Mucosa of stomach (tissue), 1 donor: ENCODE measurements around the gene PALLD.

Source experiments
- H3K27me3 ChIP-seq: one replicate; pipeline ENCODE4 v1.7.0; 2013; ENCODE audit warnings: mild to moderate bottlenecking, low read length; ENCODE audit not compliant: control insufficient read depth, insufficient read depth
- H3K36me3 ChIP-seq: one replicate; pipeline ENCODE4 v1.7.0; 2013; ENCODE audit warnings: low read length; ENCODE audit not compliant: control insufficient read depth, insufficient read depth
- H3K4me1 ChIP-seq: one replicate; pipeline ENCODE4 v1.7.0; 2013; ENCODE audit warnings: mild to moderate bottlenecking, low read length; ENCODE audit not compliant: control insufficient read depth, insufficient read depth
- H3K4me3 ChIP-seq: one replicate; pipeline ENCODE4 v1.7.0; 2013; ENCODE audit warnings: low read length
- H3K9ac ChIP-seq: one replicate; pipeline ENCODE4 v1.7.0; 2013; ENCODE audit warnings: mild to moderate bottlenecking, low read length, moderate library complexity
- H3K9me3 ChIP-seq: one replicate; pipeline ENCODE4 v1.7.0; 2013; ENCODE audit warnings: mild to moderate bottlenecking, low read length, moderate library complexity; ENCODE audit not compliant: control insufficient read depth
- donor health status: Pancreatic carcinoma.

The PALLD gene

GRCh38 chr4:168852933-168853713 is 356.3 kb downstream of the PALLD start:
- Histone ChIP-seq H3K9ac (no peak overlapping the region), H3K4me1 (peaks cover 25% of the 10 kb centered on the region), H3K36me3 (no peaks in the 10 kb centered on the region), H3K9me3 (no peaks in the 10 kb centered on the region), H3K27me3 (no peaks in the 10 kb centered on the region), H3K4me3 (no peak overlapping the region)

DNA sequence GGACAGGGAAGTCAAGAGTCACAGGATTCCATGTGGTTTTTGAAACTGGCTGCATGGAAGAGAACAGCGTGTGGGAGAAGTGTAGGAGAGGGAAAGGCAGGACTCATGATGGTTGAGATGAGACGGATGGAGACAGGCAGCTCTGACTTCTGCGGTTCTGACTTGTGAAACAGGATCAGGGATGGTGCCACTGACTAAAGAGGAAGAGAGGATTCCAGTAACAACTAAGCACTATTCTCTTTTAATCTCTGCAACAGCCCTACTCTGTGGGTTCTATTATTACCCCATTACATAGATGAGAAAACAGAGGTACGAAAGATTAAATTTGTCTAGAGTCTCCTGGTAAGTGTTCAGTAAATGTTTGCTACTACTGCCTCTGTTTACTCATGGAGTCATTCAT is 356.9 kb downstream of the PALLD start:
- Histone ChIP-seq H3K4me3 (no peak overlapping the region), H3K9ac (no peak overlapping the region), H3K9me3 (no peaks in the 10 kb centered on the region), H3K27me3 (no peaks in the 10 kb centered on the region), H3K4me1 (peaks cover 19% of the 10 kb centered on the region), H3K36me3 (no peaks in the 10 kb centered on the region)

DNA sequence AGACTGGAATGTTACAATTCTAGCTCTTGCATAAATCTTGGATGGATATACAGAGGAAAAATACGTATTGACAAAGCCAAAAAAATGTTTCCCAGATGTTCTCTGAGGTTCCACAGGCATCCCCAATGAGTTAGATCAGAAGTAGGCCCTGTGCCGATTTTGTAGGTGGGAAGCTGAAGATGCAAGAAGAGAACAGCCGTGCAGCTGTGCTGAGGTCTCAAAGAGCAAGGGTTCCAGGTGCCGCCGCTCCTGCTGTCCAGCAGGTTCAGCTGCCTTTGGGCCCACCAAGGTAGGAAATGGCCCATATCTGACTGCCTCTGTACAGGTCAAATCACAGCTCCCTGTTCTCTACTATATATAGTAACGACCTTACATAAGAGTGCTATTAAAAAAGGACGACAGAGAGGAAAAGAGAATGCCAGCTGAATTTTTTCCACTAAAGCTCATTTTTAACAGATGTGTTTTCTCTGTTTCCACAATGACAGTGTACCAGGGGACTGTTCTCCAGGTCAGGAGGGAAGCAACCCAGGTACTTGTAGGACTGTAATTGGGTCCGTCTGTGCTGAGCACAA is 357.6 kb downstream of the PALLD start:
- H3K4me1 ChIP-seq, result peaks cover 13% of the 10 kb centered on the region
- no peaks in the 10 kb centered on the region for H3K36me3 ChIP-seq
- H3K9ac ChIP-seq, result no peak overlapping the region
- H3K9me3 ChIP-seq, result no peaks in the 10 kb centered on the region
- no peaks in the 10 kb centered on the region for H3K27me3 ChIP-seq
- no peak overlapping the region for H3K4me3 ChIP-seq

DNA sequence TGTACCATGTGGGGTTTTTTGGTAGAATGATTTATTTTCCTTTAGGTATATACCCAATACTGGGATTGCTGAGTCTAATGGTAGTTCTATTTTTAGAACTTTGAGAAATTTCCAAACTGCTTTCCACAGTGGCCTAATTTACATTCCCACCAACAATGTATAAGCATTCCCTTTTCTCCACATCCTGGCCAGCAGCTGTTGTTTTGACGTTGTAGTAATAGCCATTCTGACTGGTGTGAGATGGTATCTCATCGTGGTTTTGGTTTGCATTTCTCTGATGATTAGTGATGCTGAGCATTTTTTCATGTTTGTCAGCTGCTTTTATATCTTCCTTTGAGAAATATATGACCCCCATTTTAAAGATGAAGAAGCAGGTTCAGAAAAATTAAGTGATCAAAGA is 359.5 kb downstream of the PALLD start:
- Histone ChIP-seq H3K4me1 (peaks cover 13% of the 10 kb centered on the region), H3K27me3 (no peaks in the 10 kb centered on the region), H3K9ac (no peak overlapping the region), H3K4me3 (no peak overlapping the region), H3K36me3 (no peaks in the 10 kb centered on the region), H3K9me3 (no peaks in the 10 kb centered on the region)

DNA sequence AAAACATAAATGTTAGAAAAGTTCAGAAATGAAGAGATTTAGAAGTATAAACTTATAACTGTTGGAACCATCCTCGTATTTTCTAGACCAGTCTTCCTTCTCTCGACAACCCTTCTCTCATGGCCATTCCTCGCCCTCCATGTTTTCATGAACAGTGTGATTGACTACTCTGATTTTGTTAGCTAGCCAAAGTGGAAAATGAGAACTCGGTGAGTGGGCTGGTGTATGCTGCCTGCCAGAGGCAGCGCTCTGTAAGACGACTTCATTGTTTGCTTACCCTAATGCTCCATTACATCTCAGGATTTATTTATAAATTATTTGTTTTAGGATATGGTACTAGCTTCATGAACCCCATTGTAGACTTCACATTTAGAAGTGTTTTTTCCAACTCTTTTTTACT is 360.2 kb downstream of the PALLD start:
- Histone ChIP-seq H3K9ac (no peak overlapping the region), H3K4me3 (no peak overlapping the region), H3K4me1 (peaks cover 11% of the 10 kb centered on the region), H3K9me3 (no peaks in the 10 kb centered on the region), H3K27me3 (no peaks in the 10 kb centered on the region), H3K36me3 (no peaks in the 10 kb centered on the region)

- Histone ChIP-seq H3K36me3 (no peaks in the 10 kb centered on the region), H3K4me1 (peaks cover 7% of the 10 kb centered on the region), H3K4me3 (no peak overlapping the region), H3K9me3 (no peaks in the 10 kb centered on the region), H3K9ac (no peak overlapping the region), H3K27me3 (no peaks in the 10 kb centered on the region)
These were observed 360.9 kb downstream of the PALLD start for GRCh38 chr4:168857546-168858314.

DNA sequence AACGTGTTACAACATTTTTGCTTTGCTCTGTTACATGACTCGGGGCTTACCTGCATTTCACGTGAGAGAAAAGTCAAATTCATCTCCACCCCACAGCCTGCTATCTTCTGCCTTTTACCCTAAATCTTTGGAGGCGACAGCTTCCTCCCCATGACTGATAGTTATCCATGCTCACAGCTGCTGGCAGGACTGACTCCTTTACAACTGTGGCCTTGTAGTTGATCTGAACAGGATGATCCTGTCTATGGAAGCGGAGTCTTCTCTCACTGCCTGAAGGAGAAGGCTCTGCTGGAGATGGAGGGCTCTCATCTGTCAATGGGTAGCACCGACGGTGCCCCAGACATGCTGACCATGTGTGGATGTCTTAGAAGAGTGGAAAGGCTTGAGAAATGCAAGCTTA is 362.2 kb downstream of the PALLD start:
- Histone ChIP-seq H3K9ac (no peak overlapping the region), H3K27me3 (no peaks in the 10 kb centered on the region), H3K36me3 (no peaks in the 10 kb centered on the region), H3K4me3 (no peak overlapping the region), H3K4me1 (peaks cover 7% of the 10 kb centered on the region), H3K9me3 (no peaks in the 10 kb centered on the region)

DNA sequence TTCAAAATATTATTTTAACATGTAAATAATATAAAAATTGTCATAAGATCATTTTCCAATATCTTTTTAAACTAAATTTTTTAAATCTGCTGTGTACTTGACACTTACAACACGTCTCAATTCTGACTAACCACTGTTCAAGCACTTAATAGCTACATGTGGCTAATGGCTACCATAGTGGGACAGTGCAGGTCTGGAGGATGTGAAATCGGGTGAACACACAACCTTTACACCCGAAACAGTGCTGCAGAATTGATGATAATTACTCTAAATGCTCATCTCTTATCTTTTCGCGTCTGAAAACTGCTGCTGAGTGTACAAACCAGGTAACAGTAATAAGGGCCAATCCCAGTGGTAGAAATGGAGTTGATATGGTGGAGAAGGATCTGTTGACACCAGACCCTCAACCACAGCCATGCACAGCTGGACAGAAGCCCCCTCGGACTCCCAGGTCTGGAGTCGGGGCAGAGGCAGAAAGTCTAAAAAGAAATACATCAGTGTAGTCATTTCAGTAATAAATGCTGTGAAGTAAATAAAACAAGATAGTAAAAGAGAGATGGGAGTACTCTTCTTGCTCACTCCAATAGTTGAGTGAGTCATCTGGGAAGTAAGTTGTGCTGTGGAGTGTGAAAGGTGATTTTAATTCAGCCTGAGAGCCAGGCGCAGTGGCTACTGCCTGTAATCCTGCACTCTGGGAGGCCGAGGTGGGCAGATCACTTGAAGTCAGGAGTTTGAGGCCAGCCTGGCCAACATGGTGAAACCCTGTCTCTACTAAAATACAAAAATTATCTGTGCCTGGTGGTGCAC is 363.2 kb downstream of the PALLD start:
- Histone ChIP-seq H3K9me3 (no peaks in the 10 kb centered on the region), H3K4me1 (peaks cover 7% of the 10 kb centered on the region), H3K36me3 (no peaks in the 10 kb centered on the region), H3K4me3 (no peak overlapping the region), H3K9ac (no peak overlapping the region), H3K27me3 (no peaks in the 10 kb centered on the region)

DNA sequence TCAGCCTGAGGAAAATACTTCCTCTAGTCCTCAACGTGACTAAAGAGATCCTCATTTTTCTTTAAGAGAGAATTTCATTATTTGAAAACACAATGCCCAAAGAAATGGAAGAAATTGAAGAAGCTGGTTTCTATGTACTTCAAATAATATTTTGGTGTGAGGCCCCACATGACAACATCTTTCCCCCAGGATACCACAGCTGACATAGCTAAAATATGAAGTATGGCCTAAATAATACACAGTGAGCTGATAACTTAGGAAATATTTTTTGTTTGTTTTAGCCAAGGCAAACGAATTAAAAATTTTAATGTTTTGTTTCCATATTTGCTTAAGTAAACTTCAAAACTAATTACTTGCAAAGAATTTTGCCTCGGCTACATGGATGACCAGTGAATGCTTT is 364.0 kb downstream of the PALLD start:
- Histone ChIP-seq H3K36me3 (no peaks in the 10 kb centered on the region), H3K4me3 (no peak overlapping the region), H3K9ac (no peak overlapping the region), H3K9me3 (no peaks in the 10 kb centered on the region), H3K27me3 (no peaks in the 10 kb centered on the region), H3K4me1 (peaks cover 7% of the 10 kb centered on the region)

- H3K27me3 ChIP-seq, result no peaks in the 10 kb centered on the region
- H3K4me1 ChIP-seq, result peaks cover 14% of the 10 kb centered on the region
- no peaks in the 10 kb centered on the region for H3K36me3 ChIP-seq
- no peak overlapping the region for H3K9ac ChIP-seq
- no peaks in the 10 kb centered on the region for H3K9me3 ChIP-seq
- no peak overlapping the region for H3K4me3 ChIP-seq
These were observed 367.1 kb downstream of the PALLD start for GRCh38 chr4:168863719-168864647.
